ENCODE data around the gene ZNF627.
"Not testable (repeated sequence)": the region's sequence is repeated elsewhere in the genome, so short reads cannot be mapped to it uniquely, and the experiment has no call there.

The ZNF627 gene

DNA sequence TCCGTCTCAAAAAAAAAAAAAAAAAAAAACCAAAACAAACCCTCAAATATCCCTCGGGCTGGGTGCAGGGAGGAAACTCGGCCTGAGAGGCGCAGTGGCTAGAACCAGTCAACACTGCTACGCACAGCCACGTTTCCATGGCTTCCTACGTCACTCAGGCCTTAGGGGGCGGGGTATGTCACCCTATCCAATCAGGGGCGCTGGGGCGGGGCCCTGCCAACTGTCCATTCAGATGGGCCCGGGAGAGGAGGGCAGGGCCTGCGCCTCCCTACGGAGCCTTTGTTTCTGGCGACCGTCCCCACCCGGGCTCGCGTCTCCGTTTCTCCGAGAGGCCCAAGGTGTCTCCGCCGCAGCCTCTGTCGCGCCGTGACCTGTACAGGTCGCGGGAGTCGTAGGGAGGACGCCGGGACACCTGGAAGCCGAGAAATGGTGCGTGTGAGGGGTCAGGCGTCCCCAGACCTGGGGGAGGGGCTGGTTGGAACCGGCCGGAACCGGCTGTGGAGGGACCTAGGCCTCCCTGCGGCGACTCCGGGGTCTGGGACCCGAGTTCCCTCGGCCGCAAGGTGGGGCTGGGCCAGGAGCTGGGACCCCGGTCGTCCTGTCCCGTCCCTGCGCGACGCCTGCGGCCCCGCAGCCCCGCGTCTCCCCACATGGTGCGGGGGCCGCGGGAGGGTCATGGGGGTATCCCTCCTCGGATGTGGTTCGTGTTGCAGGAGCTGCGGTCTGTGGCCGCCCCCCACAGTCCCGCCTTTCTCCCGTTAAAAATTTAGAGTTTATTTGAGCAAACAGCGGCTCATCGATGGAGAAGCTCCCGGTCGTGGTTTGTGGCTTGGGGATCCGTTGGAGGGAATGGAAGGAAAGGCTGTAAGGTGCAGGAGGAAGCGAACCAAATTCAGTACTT is at the start of gene ZNF627:
Gene ZNF627, plus strand, starts transcription at position 282 of the 901 bp plus-strand sequence. Its CDS starts 145 bp downstream, at position 427.
- DNase-seq, result peak; percentile 92

DNA sequence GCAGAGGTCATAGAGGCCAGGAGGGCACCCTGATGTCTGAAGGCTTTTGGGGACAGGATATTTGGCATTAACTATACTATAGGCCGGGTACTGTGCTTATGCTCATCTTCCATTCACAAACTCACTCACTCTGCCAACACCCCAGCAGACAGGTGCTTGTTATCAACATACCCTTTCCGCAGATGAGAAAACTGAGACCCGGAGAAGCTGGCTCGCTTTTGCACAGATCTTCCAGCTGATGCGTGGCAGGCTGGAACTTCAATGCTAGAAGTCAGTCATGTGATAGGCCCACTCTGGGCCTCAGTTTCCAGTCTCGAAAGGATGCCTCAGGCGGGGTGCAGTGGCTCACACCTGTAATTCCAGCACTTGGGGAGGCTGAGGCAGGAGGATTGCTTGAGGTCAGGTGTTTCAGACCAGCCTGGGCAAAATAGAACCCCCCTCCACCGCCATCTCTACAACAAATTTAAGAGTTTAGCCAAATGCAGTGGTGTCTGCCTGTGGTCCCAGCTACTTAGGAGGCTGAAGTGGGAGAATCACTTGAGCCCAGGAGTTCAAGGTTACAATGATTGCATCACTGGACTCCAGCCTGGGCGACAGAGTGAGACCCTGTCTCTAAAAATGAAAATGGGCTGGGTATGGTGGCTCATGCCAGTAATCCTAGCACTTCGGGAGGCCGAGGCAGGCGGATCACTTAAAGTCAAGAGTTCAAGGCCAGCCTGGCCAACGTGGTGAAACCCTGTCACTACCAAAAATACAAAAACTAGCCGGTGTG is 49.2 kb upstream of the ZNF627 start:
- DNase-seq, result no peak

DNA sequence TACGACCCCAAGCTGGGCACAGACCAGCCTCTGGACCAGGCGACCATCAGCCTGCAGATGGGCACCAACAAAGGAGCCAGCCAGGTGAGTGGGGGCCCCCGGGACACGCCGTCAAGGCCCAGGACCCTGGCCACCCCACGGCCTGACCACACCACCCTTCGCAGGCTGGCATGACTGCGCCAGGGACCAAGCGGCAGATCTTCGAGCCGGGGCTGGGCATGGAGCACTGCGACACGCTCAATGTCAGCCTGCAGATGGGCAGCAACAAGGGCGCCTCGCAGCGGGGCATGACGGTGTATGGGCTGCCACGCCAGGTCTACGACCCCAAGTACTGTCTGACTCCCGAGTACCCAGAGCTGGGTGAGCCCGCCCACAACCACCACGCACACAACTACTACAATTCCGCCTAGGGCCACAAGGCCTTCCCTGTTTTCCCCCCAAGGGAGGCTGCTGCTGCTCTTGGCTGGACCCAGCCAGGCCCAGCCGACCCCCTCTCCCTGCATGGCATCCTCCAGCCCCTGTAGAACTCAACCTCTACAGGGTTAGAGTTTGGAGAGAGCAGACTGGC is 47.8 kb upstream of the ZNF627 start:
- DNase-seq, result no peak

DNA sequence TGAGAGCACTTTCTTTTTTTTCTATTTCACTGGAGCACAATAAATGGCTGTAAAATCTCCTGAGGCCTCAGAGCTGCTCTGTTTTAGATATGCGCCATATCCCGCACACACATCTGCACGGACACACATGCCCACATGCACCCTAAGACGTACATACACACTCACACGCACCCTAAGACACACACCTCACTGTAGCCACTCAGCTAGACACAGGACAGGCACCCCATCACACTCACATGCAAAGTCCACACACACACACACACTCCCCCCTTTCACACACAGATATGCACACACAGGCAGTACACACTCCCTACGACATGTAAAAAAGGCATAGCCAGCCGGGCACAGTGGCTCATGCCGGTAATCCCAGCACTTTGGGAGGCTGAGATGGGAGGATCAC is 47.0 kb upstream of the ZNF627 start:
- DNase-seq, result no peak

DNA sequence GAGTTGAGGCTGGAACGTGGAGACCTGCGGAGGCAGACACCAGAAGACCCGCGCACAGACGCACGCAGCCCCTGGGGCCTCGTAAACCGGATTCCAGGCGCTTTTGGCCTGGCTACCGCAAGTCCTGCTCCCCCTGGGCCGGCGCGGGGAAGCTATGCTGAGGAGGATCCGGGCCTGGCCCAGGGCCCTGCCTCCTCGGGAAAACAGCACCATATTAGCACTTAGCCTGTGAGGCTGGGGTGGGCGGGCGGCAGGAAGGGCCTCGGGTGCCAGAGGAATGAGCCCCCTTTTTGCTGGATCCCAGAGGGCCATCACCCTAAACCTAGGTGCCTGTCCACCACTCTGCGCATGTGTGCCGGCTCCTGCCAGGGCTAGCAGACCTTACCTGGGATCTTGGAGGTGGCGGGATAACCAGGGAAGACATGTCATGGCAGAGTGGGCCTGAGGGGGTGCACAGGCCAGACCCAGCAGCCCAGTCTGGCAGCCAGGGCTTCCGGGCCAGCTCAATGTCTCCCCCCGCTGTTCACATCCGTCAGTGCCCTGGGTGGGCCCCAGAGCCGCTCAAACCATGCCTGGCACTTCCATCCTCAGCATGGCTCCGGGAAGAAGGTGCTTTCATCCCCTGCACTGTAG is 45.6 kb upstream of the ZNF627 start:
- no peak for DNase-seq

DNA sequence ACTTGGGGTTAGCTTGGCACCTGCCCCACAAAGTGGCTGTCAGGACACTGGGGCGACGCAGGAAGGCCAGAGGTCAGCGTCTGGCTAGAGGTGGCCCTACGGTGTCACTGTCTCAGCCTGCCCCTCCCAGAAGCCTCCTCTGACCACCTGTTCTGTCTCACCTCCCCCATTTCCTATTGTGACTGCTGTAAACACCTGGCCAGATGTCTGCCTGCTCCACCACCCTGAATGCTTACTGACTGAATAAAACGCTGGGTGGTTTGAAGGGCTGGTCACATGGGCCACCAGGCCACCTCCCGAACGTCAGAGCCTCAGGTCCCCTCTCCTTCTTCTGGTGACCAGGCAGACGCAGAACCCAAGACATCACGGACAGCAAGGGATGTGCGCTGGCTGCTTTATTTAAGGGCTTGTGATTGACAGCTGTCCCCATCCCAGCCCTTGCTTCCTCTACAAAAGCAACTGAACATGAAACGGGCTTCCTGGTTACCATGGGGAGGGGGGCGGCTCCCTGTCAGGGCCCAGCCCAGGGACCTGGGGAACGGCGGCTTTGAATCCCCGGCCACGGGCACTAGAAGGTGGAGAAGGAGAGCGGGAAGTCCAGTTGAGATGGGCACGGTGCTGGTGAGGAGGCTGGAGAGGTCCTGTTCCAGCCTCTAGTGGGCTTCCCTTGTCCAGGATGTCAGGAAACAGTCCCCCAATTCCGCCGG is 44.5 kb upstream of the ZNF627 start:
- no peak for DNase-seq

DNA sequence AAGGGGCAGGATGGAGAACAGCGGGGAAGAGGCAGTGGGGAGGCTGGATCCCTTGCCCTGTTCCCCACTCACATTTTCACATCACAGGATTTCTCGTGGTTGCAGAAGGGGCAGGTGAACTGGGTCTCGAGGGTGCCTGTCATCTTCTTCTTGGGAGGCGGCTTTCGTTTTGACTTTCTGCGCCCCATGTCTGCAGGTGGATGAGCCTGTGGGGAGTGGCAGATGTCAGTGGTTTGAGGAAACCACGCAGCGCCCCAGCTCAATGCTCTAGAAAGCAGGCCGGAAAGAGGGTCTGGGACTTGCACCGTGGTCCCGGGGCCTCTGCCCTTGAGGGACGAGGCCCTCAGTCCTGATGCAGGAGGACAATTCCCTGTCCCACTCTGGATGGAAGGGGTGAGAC is 43.1 kb upstream of the ZNF627 start:
- no peak for DNase-seq

DNA sequence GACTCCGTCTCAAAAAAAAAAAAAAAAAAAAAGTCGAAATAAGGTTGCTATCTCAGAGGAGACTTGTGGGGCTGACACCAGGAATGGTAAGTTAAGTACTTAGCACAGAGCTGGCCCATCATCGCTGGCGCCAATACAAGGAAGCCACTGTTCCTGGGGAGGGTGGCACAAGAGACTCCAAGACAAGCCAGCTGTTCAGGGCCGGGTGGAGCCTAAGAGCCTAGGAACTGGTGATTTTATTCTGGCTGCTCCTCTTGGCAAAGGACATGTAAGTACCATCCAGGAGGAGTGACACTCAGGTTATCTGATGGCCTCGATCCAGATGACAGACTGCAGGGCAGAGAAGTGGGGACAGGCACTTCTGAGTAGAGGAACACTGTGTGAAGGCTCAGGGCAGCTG is 42.0 kb upstream of the ZNF627 start:
- no peak for DNase-seq

DNA sequence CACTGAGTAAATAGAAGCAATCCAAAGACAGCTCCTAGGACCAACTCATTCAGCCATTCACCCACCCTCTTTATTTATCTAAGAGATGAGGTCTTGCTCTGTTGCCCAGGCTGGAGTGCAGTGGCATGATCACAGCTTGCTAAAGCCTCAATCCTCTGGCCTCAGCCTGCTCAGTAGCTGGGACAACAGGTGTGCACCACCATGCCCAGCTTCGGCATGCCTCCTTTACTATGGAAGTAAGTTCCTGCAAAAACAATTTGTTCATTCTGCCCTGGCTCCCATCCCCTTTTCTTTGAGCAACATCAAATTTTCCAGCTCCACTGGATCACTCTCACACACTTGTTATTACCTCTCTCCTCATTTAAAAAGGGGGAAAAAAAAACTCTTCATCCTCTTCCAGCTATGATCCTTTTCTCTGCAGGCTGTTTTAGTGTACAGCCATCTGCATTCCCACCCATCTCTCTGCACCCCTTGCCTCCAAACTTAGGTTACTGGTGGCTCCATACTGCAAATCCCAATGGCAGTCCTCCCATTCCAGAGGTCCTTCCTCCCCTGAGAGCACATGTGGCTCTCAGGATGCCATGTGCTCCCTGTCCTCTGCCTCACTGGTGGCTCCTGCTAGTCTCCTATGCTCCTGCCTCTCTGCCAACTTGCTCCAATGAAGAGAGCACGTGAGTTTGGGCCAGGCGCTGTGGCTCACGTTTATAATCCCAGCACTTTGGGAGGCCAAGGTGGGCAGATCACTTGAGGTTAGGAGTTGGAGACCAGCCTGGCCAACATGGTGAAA is 40.5 kb upstream of the ZNF627 start:
- DNase-seq, result no peak

DNA sequence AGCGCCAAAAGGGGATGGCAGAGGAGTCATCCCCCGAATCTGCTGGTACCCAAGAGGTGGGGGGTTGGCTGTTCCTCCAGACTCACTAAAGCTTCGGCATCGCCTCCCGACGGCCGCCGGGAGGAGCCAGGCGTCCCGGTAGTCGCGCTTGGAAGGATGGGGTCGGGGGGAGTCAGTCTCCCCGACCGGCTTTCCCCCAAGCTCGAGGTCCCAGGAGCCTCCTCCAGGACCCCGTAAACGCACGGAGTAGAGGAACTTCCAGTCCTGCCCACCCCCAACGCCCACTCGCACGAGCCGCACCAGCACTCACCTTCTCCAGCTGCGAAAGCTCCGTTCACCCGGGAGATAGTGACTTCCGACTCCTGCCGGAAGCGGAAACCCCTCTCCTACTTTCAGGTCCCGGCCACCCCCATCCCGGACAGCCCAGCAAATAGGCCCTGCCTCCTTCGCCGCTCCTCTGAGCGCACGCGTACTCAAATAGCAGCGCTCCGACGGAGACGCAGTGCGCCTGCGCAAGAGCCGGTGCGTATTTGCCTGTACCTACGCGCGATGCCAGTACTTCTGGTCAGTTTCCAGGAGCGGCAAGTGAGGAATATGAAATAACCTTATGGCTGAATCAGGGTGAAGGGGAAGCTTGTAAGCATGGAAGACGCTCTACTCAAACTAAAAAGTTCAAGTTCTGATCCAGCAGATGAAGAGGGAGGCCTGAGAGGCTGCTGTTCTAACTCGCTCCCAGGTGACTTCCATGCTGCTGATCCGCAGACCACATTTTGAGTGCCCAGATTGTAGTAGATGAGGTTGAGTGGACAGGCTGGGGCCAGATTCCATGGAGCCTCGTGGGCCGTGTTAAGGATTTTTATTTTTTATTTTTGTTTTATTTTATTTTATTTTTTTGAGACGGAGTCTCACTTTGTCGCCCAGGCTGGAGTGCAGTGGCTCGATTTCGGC is 38.1 kb upstream of the ZNF627 start, which contains the start of gene ELOF1:
Gene ELOF1, minus strand, starts transcription at position 350 of the 948 bp plus-strand sequence. CDS start 4,883 bp downstream, outside the sequence.
- peak; percentile 92 for DNase-seq

DNA sequence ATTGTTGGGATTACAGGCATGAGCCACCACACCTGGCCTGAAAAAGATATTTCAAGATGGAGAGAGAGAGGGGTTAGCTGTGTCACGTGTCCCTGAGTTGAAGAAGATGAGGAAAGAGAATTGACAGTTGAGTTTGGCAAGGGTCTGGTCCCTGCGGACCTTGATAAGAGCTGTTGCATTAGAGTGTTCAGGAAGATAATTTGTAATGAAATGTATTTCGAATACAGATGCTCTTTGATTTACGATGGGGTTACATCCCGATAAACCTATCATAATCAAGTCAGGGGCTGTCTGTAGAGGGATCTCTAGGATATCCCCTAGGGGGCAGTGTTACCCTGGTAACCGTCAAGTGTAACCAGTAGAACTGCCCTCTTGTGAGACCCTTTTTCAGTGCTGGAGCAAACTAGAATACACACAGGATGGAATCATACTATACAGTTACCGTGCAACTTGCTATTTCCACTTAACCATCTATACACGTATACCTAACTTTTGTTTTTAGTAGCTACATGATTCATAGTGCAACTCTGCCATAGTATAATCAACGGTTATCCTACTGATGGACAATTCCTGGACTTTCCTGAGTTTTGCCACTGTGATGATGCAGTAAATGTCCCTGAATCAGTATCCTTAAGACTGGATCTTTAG is 36.8 kb upstream of the ZNF627 start:
- peak; percentile 55 for DNase-seq

DNA sequence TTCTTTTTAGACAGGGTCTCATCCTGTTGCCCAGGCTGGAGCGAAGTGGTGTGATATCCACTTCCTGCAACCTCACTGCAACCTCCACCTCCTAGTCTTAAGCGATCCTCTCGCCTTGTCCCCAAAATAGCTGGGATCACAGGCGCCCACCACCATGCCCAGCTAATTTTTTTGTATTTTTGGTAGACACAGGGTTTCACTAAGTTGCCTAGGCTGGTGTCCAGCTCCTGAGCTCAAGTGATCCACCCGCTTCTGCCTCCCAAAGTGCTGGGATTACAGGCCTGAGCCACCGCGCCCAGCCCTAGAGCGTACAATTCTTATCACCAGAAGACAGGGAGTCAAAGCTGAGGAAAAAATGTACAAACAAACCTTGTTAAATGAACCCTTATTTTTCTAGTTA is 33.8 kb upstream of the ZNF627 start:
- no peak for DNase-seq

DNA sequence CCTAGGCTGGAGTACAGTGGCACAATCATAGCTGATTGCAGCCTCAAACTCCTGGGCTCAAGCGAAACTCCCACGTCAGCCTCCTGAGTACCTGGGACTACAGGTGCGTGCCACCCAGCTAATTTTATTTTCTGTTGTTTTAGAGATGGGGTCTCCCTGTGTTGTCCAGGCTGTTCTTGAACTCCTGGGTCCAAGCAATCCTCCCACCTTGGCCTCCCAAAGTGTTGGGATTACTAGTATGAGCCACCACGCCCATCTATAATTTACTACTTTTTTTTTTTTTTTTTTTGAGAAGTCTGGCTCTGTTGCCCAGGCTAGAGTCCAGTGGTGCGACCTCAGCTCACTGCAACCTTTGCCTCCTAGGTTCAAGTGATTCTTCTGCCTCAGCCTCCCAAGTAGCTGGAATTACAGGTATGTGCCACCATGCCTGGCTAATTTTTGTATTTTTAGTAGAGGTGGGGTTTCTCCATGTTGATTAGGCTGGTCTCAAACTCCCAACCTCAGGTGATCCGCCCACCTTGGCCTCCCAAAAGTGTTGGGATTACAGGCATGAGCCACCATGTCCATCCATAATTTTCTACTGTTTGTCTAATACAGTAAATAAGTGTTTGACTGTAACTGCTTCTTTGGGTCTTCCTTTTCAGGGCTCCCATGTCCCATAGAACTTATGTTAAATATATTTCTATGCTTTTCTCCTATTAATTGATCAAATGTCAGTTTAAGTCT is 33.0 kb upstream of the ZNF627 start:
- DNase-seq, result not testable (repeated sequence)

DNA sequence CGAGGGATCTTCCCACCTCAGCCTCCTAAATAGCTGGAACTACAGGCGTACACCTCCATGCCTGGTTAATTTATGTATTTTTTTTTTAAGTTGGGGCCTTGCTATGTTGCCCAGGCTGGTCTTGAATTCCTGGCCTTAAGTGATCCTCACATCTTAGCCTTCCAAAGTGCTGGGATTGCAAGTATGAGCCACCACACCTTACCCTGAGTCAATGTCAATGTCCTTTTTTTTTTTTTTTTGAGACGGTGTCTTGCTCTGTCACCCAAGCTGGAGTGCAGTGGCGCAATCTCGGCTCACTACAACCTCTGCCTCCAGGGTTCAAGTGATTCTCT is 31.7 kb upstream of the ZNF627 start:
- not testable (repeated sequence) for DNase-seq

DNA sequence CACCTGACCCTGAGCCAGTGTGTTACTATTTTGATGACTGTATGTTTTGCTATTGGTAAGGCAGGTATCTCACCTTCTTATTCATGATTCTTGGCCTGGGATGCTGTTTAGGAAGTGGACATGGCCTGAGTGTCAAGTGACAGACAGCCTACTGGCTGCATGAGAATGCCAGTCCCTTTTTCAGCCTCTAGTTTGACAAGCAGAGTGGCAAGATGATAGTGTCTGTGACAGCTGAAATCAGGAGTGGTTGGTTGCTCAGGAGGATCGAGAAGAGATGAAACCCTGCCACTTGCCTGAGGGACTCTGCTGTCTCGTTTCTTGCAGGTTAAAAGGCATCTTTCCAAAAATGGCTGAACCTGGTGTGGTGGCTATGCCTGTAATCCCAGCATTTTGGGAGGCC is 31.1 kb upstream of the ZNF627 start:
- no peak for DNase-seq

DNA sequence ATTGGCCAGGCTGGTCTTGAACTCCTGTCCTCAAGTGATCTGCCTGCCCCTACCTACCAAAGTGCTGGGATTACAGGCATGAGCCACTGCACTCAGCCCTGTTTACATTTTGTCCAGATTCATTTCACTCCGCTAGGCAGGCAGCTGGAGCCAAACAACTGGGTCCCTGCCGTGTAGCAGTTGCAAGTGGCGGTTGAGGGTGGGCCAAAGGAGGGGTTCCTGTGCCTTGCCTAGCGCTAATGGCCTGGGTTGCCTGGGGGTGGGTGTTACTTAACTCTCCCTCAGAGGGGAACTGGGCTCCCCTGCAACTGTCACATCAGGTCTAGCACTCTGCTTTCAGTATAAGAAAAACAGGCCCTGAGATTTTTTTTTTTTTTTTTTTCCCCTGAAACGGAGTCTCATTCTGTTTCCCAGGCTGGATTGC is 27.2 kb upstream of the ZNF627 start:
- DNase-seq, result no peak

DNA sequence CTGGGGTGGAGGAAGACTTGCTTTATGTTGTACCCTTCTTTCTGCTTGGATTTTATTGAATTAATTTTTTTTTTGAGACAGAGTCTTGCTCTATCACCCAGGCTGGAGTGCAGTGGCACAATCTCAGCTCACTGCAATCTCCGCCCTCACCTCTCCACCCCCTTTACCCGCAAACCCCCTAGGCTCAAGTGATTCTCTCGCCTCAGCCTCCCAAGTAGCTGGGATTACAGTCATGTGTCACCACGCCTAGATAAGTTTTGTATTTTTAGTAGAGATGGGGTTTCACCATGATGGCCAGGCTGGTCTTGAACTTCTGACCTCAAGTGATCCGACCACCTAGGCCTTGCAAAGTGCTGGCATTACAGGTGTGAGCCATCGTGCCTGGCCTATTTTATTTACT is 23.9 kb upstream of the ZNF627 start:
- DNase-seq, result not testable (repeated sequence)

DNA sequence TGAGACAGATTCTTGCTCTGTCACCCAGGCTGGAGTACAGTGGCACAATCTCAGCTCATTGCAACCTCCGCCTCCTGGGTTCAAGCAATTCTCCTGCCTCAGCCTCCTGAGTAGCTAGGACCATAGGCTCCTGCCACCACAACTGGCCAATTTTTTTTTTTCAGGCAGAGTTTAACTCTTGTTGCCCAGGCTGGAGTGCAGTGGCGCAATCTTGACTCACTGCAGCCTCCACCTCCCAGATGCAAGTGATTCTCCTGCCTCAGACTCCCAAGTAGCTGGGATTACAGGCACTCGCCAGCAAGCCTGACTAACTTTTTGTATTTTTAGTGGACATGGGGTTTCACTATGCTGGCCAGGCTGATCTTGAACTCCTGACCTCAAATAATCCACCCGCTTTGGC is 23.5 kb upstream of the ZNF627 start:
- DNase-seq, result not testable (repeated sequence)

DNA sequence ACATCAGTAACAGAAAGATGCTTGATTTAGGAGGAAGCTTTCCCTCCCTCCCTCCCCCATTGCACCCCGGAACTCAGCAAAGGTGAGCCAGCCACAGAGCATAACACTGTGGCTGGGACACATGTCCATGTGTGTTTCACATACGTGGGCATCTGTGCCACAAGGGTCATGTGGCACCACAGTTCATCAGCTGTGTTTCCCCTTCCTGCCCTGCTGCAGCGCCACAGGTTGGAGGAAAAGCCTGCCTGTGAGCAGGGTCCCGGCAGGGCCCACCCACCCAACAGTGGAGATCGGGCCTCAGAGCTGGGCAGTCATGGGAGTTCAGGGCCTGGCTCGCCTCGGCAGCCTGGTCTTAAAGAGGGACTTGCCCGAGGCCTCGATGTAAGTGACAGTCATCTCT is 22.6 kb upstream of the ZNF627 start:
- no peak for DNase-seq
